ENCODE measurements around the gene ADARB2.

ADARB2 gene

DNA sequence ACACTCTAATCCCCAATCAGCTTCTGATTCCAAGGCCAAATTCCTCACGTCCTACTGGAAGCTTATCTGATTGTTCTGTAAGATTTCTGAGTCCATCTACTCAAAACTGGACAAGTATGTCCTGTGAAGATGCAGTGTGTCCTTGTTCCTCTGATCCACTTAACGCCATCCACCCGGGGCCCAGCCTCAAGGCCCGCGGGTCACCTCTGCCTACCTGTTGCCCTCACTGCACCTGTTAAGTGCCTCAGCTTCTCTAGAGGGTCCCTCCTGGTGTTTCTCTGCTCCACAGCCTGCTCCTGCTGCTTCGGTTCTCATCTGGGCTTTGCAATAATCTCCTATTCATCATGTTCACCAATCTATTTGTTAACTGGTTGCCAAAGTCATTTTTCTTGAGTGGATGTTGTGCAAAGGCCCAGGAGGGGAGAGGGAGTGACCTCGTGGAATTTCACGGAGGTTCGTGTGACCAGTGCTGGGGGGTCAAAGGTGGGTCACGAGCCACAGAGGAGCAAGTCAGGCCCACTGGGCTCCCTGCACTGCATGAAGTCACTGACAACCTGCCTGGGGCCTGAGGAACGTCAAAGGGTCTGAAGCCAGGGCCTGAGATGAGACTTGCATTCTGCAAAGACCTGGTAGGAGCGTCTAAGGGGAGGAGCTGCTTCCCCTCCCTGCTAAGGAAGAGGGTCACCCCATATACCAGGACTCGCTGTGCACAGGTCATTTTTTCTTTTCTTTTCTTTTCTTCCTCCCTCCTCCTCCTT is 343.0 kb downstream of the ADARB2 start:
- no peak for DNase-seq (ENCODE audit: low read depth)

DNA sequence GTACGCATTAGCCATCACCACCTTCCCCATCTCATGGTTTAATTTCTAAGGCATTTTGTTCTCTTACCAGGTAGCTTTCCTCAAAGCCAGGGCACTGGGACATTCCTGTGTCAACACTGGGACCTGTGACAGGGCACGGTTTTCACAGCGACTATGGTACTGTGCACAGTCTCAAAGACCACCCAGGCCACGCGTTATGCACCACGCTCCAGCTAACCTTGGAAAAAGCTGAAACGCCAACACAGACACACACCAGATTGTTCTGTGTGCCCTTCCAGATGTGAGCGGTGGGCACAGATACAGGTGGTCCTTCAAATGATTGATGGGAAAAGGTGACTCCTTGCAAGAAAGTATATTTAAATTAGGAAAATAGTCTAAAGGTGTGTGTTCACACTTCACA is 343.8 kb downstream of the ADARB2 start:
- no peak for DNase-seq (ENCODE audit: low read depth)

GRCh38 chr10:1392127-1392526 is 345.2 kb downstream of the ADARB2 start:
- DNase-seq (ENCODE audit: low read depth), result no peak

DNA sequence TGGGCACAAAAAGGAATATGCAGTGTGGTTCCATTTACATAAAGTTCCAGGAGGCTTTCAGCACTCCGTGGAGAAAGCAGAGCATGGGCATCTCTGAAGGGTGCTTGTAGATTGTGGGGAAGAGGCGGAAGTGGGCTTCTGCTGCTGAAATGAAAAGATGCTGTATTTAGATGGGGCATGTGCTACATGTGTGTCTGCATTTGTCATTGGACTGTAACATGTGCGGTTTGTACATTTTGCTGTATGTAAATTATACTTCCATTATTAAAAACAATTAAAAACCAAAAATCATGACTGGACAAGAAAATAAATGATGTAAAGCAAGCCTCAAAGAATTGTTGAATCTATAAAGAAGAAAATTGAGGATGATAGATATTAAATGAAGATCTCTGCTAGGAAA is 347.1 kb downstream of the ADARB2 start:
- DNase-seq (ENCODE audit: low read depth), result no peak

DNA sequence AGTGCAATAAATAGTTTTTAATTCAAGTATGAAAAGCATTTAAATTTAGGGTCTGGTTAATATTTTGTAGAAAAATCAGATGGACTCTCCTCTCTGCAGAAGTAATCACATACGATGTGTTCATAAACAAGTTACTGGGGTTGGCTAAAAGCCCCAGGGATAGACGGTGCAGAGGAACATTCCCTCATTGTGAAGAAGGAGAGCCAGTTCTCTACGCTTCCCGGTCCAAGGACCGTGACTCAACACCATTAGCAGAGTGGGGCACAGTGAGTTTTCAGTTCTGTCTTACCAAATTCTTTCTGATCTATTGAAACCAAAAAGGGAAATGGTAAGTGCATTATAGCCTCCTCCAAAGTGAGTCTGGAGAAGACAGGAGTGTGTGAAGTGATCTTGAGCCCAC is 353.3 kb downstream of the ADARB2 start:
- DNase-seq (ENCODE audit: low read depth), result no peak

GRCh38 chr10:1382711-1383110 is 354.6 kb downstream of the ADARB2 start:
- DNase-seq (ENCODE audit: low read depth), result no peak

- no peak for DNase-seq (ENCODE audit: low read depth)
Observed at GRCh38 chr10:1381339-1381738, 356.0 kb downstream of the ADARB2 start.

DNA sequence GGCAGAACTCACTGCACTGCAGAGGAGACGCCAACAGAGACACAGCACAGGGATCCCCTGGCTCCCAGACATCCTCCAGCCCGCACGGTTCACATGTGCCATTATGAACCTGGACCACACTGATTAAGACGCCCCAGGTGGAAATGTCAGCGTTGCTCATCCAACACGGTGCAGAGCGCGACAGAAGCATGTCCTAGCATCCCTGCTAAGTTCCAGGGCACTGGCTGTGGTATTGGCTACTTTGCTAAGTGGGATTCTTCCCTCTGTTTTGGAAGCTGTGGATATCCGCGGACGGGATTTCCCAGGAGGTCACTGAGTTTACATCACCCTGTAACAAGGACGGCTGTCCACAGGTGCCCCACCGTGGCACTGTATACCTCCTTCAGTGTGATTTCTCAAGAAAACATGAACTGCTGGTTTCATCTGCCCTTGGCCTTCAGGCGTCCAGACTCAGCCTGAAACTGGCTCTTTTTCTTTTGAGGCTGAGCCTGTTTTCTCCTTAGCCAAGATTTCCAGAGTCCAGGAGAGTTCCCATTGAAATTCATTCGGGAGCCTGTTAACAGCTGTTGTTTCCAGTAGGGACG is 357.1 kb downstream of the ADARB2 start:
- DNase-seq (ENCODE audit: low read depth), result no peak

- DNase-seq (ENCODE audit: low read depth), result no peak
Observed at GRCh38 chr10:1379601-1380000, 357.7 kb downstream of the ADARB2 start.

DNA sequence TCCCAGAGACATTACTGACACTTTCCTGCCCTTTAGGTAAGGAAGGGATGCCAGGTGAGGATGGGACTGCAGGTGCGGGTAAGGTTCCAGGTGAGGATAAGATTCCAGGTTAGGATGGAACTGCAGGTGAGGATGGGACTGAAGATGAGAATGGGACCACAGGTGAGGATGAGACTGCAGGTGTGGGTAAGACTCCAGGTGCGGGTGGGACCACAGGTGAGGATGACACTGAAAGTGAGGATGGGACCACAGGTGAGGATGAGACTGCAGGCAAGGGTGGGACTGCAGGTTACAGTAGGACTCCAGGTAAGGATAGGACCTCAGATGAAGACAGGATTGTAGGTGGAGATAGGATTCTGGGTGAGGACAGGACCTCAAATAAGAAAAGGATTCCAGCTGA is 358.9 kb downstream of the ADARB2 start:
- DNase-seq (ENCODE audit: low read depth), result no peak

GRCh38 chr10:1377740-1378397 is 359.5 kb downstream of the ADARB2 start:
- no peak for DNase-seq (ENCODE audit: low read depth)

DNA sequence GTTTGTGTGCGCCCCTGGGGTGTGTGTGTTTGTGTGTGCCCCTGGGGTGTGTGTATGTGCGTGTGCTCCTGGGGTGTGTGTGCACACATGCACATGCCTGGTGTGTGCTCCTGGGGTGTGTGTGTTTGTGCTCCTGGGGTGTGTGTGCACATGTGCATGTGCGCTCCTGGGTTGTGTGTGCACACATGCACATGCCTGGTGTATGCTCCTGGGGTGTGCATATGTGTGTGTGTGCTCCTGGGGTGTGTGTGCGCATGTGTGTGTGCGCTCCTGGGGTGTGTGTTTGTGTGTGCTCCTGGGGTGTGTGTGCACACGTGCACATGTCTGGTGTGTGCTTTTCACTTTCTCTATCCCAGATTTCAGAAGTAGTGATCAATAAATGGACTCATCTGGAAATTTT is 360.1 kb downstream of the ADARB2 start:
- no peak for DNase-seq (ENCODE audit: low read depth)

DNA sequence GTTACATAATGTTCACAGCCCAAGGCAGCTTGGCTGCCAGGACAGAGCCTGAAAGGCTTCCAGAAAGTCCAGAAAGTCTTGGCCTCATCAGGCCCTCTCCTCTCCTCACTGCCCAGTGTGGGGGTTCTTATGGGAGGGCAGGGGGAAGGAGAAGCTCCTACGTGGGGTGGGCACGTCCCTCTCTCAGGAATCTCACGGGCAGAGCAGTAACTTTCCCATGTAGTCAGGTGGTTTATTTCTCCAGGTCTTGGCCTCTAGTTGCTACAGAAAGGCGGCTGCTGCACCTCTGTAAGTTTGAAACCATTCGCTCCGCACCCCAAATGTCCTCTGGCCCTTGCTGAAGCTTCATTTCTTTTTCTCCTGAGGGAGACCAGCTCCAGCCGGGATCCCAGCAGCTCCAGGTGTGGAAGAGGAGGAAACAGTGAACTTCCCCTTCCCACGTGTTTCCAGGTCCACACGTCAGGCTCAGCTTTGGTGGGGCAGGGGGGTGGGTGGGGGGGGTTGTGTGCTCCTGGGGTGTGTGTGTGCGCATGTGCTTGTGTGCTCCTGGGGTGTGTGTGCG is 360.9 kb downstream of the ADARB2 start:
- DNase-seq (ENCODE audit: low read depth), result no peak

DNA sequence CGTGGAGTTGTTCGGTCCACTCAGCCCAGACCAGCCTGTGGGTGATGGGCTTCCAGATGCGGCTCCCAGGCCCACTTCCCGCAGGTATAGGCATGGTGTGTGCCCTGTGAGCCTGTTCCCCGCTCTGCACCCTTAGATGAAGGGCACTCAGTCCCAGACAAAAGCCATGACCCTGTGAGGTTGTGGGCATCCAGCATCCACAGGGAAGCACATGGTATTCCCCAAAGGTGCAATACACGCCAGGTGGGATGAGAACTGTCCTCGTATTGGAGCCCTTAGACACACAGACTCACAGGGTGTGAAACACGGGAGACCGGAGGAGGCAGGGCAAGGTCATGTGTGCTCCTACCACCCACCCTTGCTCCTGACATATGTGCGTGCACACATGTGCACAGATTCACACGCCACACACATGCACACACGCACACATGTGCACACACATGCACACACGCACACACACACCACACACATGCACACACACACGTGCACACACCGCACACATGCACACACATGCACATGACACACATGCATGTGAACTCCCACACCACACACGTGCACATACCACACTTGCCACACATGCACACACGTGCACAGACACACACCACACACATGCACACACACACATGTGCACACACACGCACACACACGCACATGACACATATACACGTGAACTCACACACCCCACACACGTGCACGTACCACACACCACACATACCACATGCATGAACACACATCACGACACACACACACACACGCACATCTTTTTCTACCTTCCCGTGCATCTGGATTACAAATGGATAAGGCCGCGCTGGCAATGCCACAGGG is 361.8 kb downstream of the ADARB2 start:
- no peak for DNase-seq (ENCODE audit: low read depth)

GRCh38 chr10:1374511-1375345 is 362.6 kb downstream of the ADARB2 start:
- DNase-seq (ENCODE audit: low read depth), result no peak

DNA sequence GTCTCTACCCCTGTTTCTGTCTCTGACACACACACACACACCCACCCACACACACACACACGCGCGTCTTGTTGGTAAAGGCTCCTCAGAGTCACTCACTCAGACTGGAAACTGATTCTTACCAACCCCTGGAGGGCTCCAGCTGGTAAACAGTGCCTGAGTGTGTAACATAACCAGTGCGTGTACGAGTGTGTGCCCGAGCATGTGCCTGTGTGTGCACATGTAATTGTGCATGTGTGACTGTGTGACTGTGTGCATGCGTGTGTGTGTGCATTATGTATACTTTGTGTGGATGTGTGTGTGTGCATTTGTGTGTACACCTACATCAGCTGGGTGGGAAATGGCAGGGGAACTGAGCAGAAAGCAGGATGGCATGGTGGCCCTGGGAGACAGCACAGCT is 364.0 kb downstream of the ADARB2 start:
- DNase-seq (ENCODE audit: low read depth), result no peak

- no peak for DNase-seq (ENCODE audit: low read depth)
Observed at GRCh38 chr10:1372212-1372611, 365.1 kb downstream of the ADARB2 start.

GRCh38 chr10:1370298-1370697 is 367.0 kb downstream of the ADARB2 start:
- DNase-seq (ENCODE audit: low read depth), result no peak

GRCh38 chr10:1369665-1370064 is 367.7 kb downstream of the ADARB2 start:
- no peak for DNase-seq (ENCODE audit: low read depth)

DNA sequence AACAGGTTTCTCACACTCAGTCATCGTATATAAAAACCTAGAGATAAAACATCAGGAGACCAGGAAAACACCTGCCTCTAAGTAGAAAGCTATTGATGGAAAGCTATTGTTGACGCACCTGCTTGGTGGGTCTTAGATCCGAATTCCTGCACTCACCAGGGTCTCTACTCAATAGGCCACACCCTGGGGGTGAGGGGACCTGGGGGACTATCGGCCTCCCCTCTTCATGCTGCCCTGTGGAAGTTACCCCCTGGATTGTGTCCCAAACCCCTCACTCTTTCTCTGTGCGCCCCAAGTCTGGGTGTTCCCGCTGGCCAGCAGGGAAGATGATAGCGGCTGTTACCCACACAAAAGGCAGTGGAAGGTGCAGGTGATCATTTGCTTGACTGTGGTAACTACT is 368.1 kb downstream of the ADARB2 start:
- no peak for DNase-seq (ENCODE audit: low read depth)

- no peak for DNase-seq (ENCODE audit: low read depth)
Observed at GRCh38 chr10:1368842-1369171, 368.5 kb downstream of the ADARB2 start.
